Mammary epithelial cell (primary cell): Measurements from ENCODE around the gene MAN1B1.
"Not testable (repeated sequence)": the region's sequence is repeated elsewhere in the genome, so short reads cannot be mapped to it uniquely, and the experiment has no call there.

Experiments used
- EZH2 ChIP-seq: IDR thresholded peaks from 2 replicates; pipeline ENCODE4 v1.6.1; 2012; ENCODE audit warnings: low read length, inconsistent platforms, borderline replicate concordance
- TF ChIP-seq, protein P1 (sequence below), 2 donors: IDR thresholded peaks in 1 of 2; conservative IDR thresholded peaks in 1 of 2; 2 replicates each; pipeline ENCODE4 v1.5.1; 2011 to 2012; ENCODE audit warnings: inconsistent platforms in 2 of 2, low read length in 2 of 2, mild to moderate bottlenecking in 2 of 2, control low read depth in 1 of 2, low read depth in 1 of 2; ENCODE audit not compliant: insufficient read depth in 1 of 2; ENCODE audit errors: extremely low read depth in 1 of 2

DNA sequence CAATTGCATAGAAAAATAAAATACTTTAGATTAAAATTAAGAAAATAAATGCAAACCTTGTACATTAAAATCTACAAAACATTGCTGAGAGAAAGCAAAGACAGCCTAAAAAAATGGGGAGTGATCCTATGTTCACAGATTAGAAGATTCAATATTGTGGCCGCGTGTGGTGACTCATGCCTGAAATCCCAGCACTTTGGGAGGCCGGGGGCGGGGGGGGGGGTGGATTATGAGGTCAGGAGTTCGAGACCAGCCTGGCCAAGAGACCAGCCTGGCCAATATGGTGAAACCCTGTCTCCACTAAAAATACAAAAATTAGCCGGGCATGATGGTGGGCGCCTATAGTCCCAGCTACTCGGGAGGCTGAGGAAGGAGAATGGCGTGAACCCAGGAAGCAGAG lies 48.4 kb downstream of the MAN1B1 start:
- TF ChIP-seq, protein P1, sequence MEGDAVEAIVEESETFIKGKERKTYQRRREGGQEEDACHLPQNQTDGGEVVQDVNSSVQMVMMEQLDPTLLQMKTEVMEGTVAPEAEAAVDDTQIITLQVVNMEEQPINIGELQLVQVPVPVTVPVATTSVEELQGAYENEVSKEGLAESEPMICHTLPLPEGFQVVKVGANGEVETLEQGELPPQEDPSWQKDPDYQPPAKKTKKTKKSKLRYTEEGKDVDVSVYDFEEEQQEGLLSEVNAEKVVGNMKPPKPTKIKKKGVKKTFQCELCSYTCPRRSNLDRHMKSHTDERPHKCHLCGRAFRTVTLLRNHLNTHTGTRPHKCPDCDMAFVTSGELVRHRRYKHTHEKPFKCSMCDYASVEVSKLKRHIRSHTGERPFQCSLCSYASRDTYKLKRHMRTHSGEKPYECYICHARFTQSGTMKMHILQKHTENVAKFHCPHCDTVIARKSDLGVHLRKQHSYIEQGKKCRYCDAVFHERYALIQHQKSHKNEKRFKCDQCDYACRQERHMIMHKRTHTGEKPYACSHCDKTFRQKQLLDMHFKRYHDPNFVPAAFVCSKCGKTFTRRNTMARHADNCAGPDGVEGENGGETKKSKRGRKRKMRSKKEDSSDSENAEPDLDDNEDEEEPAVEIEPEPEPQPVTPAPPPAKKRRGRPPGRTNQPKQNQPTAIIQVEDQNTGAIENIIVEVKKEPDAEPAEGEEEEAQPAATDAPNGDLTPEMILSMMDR (conservative IDR thresholded peaks at IDR 0.05 in 1 of 2, IDR thresholded peaks at IDR 0.05 in 1 of 2; ENCODE audit: extremely low read depth in 1 of 2, insufficient read depth in 1 of 2, low read depth in 1 of 2, low read length in 2 of 2): not testable (repeated sequence)
- TF ChIP-seq EZH2: not testable (repeated sequence)
